Measurements from ENCODE around the gene C10orf143.

The C10orf143 gene

GRCh38 chr10:130022511-130023299 lies 87.9 kb downstream of the C10orf143 start:
- H3K9me3 ChIP-seq (ENCODE audit: control insufficient read depth, insufficient read depth, low read depth, low read length), result no peaks in the 10 kb centered on the region
- no peaks in the 10 kb centered on the region for H3K4me1 ChIP-seq (ENCODE audit: control insufficient read depth, insufficient read depth, low read length)
- H3K4me3 ChIP-seq (ENCODE audit: low read depth, low read length), result no peak overlapping the region
- ChIA-PET CTCF (no interaction called here), POLR2A (no interaction called here)
- no peaks in the 10 kb centered on the region for H3K36me3 ChIP-seq (ENCODE audit: control insufficient read depth in 2 of 2, insufficient read depth in 1 of 2, low read length in 2 of 2)
- TF ChIP-seq ZNF843 (tag by site-specific recombination; IDR thresholded peaks at IDR 0.05) (no peak), ZBTB7A (tag by site-specific recombination; IDR thresholded peaks at IDR 0.05; ENCODE audit: low read depth) (no peak), ZNF366 (tag by site-specific recombination; conservative IDR thresholded peaks at IDR 0.05) (no peak), ZNF211 (tag by site-specific recombination; IDR thresholded peaks at IDR 0.05; ENCODE audit: low read depth) (no peak), HOXC10 (CRISPR knock-in tag; IDR thresholded peaks at IDR 0.05) (no peak)
- TF ChIP-seq, protein P1, sequence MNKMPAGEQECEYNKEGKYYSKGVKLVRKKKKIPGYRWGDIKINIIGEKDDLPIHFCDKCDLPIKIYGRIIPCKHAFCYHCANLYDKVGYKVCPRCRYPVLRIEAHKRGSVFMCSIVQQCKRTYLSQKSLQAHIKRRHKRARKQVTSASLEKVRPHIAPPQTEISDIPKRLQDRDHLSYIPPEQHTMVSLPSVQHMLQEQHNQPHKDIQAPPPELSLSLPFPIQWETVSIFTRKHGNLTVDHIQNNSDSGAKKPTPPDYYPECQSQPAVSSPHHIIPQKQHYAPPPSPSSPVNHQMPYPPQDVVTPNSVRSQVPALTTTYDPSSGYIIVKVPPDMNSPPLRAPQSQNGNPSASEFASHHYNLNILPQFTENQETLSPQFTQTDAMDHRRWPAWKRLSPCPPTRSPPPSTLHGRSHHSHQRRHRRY (tag by site-specific recombination; IDR thresholded peaks at IDR 0.05), result no peak
- no peak overlapping the region for H3K27ac ChIP-seq (ENCODE audit: extremely low read depth, low read depth, low read length)

DNA sequence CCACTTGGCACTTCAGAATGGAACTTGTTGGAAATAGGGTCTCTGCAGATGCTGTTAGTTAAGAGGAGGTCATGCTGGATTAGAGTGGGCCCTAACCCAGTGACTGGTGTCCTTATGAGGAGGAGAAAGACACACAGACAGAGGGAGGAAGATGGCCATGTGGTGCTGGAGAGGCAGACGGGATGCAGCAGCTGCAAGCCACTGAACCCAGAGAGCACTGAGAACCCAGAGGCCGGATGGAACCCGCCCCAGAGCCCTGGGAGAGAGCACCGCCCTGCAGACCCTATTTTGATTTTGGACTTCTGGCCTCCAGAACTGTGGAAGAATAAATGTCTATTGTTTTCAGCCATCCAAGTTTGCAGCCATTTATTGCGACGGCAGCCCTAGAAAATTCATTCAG lies 88.5 kb downstream of the C10orf143 start:
- H3K4me1 ChIP-seq (ENCODE audit: control insufficient read depth, insufficient read depth, low read length), result no peaks in the 10 kb centered on the region
- no peak overlapping the region for H3K4me3 ChIP-seq (ENCODE audit: low read depth, low read length)
- no peak for TF ChIP-seq ZSCAN16 (tag by site-specific recombination; IDR thresholded peaks at IDR 0.05)
- no peak for TF ChIP-seq ZNF23 (tag by site-specific recombination; IDR thresholded peaks at IDR 0.05; ENCODE audit: borderline replicate concordance)
- TF ChIP-seq SCRT1 (tag by site-specific recombination; IDR thresholded peaks at IDR 0.05; ENCODE audit: borderline replicate concordance), result no peak
- TF ChIP-seq, protein P2, sequence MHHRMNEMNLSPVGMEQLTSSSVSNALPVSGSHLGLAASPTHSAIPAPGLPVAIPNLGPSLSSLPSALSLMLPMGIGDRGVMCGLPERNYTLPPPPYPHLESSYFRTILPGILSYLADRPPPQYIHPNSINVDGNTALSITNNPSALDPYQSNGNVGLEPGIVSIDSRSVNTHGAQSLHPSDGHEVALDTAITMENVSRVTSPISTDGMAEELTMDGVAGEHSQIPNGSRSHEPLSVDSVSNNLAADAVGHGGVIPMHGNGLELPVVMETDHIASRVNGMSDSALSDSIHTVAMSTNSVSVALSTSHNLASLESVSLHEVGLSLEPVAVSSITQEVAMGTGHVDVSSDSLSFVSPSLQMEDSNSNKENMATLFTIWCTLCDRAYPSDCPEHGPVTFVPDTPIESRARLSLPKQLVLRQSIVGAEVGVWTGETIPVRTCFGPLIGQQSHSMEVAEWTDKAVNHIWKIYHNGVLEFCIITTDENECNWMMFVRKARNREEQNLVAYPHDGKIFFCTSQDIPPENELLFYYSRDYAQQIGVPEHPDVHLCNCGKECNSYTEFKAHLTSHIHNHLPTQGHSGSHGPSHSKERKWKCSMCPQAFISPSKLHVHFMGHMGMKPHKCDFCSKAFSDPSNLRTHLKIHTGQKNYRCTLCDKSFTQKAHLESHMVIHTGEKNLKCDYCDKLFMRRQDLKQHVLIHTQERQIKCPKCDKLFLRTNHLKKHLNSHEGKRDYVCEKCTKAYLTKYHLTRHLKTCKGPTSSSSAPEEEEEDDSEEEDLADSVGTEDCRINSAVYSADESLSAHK (tag by site-specific recombination; IDR thresholded peaks at IDR 0.05), result no peak
- TF ChIP-seq, protein P3, sequence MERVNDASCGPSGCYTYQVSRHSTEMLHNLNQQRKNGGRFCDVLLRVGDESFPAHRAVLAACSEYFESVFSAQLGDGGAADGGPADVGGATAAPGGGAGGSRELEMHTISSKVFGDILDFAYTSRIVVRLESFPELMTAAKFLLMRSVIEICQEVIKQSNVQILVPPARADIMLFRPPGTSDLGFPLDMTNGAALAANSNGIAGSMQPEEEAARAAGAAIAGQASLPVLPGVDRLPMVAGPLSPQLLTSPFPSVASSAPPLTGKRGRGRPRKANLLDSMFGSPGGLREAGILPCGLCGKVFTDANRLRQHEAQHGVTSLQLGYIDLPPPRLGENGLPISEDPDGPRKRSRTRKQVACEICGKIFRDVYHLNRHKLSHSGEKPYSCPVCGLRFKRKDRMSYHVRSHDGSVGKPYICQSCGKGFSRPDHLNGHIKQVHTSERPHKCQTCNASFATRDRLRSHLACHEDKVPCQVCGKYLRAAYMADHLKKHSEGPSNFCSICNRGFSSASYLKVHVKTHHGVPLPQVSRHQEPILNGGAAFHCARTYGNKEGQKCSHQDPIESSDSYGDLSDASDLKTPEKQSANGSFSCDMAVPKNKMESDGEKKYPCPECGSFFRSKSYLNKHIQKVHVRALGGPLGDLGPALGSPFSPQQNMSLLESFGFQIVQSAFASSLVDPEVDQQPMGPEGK (tag by site-specific recombination; IDR thresholded peaks at IDR 0.05), result no peak
- TF ChIP-seq GLIS2 (tag by site-specific recombination; IDR thresholded peaks at IDR 0.05), result no peak
- TF ChIP-seq ELK4 (IDR thresholded peaks at IDR 0.05; ENCODE audit: borderline replicate concordance, low read depth, low read length), result no peak
- no peak for TF ChIP-seq REPIN1 (tag by site-specific recombination; IDR thresholded peaks at IDR 0.05; ENCODE audit: low read depth)
- TF ChIP-seq ZNF549 (tag by site-specific recombination; IDR thresholded peaks at IDR 0.05), result no peak
- no peak for TF ChIP-seq MEIS1 (CRISPR knock-in tag; IDR thresholded peaks at IDR 0.05; ENCODE audit: borderline replicate concordance)
- TF ChIP-seq ZNF140 (tag by site-specific recombination; IDR thresholded peaks at IDR 0.05), result no peak
- H3K9me3 ChIP-seq (ENCODE audit: control insufficient read depth, insufficient read depth, low read depth, low read length), result no peaks in the 10 kb centered on the region
- no peak overlapping the region for H3K27ac ChIP-seq (ENCODE audit: extremely low read depth, low read depth, low read length)
- ChIA-PET POLR2A (no interaction called here), CTCF (no interaction called here)
- H3K36me3 ChIP-seq (ENCODE audit: control insufficient read depth in 2 of 2, insufficient read depth in 1 of 2, low read length in 2 of 2), result no peaks in the 10 kb centered on the region

All from HEK293 (cell line).